ENCODE data around the gene UBA6. TPM values are rescaled to one million over a fixed set of nuclear protein-coding genes. Genes with fewer than 3 reads are reported as not detected.

Gene UBA6
- polyA plus RNA-seq, 2 of the 4 experiments (the other 2 are of a cell fraction), result 33.9 to 84.6 TPM

DNA sequence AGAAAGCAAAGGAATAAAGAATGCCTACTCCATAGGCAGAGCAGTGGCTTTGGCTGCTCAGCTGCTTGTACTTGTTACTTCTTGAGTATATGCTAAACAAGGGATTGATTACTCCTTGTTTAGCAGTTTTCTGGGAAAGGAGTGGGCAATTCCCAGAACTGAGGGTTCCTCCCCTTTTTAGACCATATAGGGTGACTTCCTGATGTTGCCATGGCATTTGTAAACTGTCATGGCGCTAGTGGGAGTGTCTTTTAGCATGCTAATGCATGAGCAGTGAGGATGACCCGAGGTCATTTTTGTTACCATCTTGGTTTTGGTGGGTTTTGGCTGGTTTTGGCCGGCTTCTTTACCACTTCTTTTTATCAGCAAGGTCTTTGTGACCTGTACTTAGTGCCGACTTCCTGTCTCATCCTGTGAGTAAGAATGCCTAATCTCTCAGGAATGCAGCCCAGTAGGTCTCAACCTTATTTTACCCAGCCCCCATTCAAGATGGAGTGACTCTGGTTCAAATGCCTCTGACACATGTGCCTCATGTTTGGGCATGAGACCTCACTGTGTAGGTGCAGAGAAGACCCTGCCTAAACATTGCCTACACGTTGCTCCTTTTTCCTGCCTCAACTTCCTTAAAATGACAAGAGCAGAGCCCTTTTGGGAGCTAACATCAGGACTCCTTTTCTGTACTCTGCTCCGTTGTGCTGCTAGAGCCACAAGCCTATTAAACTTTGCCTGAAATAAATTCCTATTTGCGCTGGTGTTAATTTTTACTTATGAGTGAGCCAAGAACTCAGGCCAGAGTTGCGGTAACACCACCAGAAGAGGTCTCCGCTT lies 21.0 kb upstream of the UBA6 start (continued):
- TF ChIP-seq SMC3 (IDR thresholded peaks at IDR 0.05), result no peak

GRCh38 chr4:67721315-67721769 lies 20.4 kb upstream of the UBA6 start:
- H3K4me3 ChIP-seq, result no peak overlapping the region
- DNase-seq (ENCODE audit: low read depth in 1 of 2, low spot score in 1 of 2), result no peak
- no peaks in the 10 kb centered on the region for H3K9me3 ChIP-seq
- H3K4me1 ChIP-seq, result peaks cover 6% of the 10 kb centered on the region; the same call in 2 of the 3 replicates
- no peak for FAIRE-seq
- CTCF ChIA-PET, result interaction anchor here (1.3 kb wide), 1 partner anchor 25 kb away, joined by 3 read pairs; no protein-coding TSS in a partner anchor
- 98% methylated on average over 3 of the region's 3 CpGs for WGBS (ENCODE audit: missing lambda C conversion rate)
- POLR2A ChIA-PET, result no interaction called here
- 0 out of 3 replicates have a peak overlapping the region, but pooled peaks have one; percentile 10 for H3K4me2 ChIP-seq
- peak overlapping the region in 1 of 2 experiments; percentile 52; a peak in 1 of 6 replicates for H3K27ac ChIP-seq
- no peak for TF ChIP-seq FOXS1 (CRISPR knock-in tag; IDR thresholded peaks at IDR 0.05)
- TF ChIP-seq HOXA7 (CRISPR knock-in tag; IDR thresholded peaks at IDR 0.05), result no peak
- TF ChIP-seq, protein P1, sequence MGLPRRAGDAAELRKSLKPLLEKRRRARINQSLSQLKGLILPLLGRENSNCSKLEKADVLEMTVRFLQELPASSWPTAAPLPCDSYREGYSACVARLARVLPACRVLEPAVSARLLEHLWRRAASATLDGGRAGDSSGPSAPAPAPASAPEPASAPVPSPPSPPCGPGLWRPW (IDR thresholded peaks at IDR 0.05), result no peak
- no peak for TF ChIP-seq EHF (CRISPR knock-in tag; IDR thresholded peaks at IDR 0.05)
- TF ChIP-seq NPAS2 (CRISPR knock-in tag; IDR thresholded peaks at IDR 0.05; ENCODE audit: borderline replicate concordance), result no peak
- TF ChIP-seq MYC (IDR thresholded peaks at IDR 0.05; ENCODE audit: borderline replicate concordance, low read length), result no peak
- no peak for TF ChIP-seq RFX5 (IDR thresholded peaks at IDR 0.05)
- no peak for ATAC-seq

- ATAC-seq (no peak), FAIRE-seq (no peak), DNase-seq (ENCODE audit: low read depth in 1 of 2, low spot score in 1 of 2) (no peak)
- ChIA-PET POLR2A (no interaction called here), CTCF (no interaction called here)
- TF ChIP-seq CHD2 (IDR thresholded peaks at IDR 0.05; ENCODE audit: low read length, partially characterized antibody) (no peak), CEBPB (IDR thresholded peaks at IDR 0.05) (no peak), JUN (IDR thresholded peaks at IDR 0.05) (no peak), KDM5A (IDR thresholded peaks at IDR 0.05) (no peak), RAD21 (conservative IDR thresholded peaks at IDR 0.05 in 1 of 2, IDR thresholded peaks at IDR 0.05 in 1 of 2) (no peak), ZC3H11A (IDR thresholded peaks at IDR 0.05) (no peak), MAZ (IDR thresholded peaks at IDR 0.05; ENCODE audit: borderline replicate concordance, low read depth, low read length) (no peak), HEYL (CRISPR knock-in tag; IDR thresholded peaks at IDR 0.05) (no peak), NR3C1 (IDR thresholded peaks at IDR 0.05) (no peak), NPAS2 (CRISPR knock-in tag; IDR thresholded peaks at IDR 0.05; ENCODE audit: borderline replicate concordance) (no peak), FOSL2 (IDR thresholded peaks at IDR 0.05) (no peak), FOSL2 (CRISPR knock-in tag; IDR thresholded peaks at IDR 0.05) (no peak), BHLHE40 (IDR thresholded peaks at IDR 0.05; ENCODE audit: low read depth, low read length) (no peak), CTCF (IDR thresholded peaks at IDR 0.05) (no peak), CHD4 (IDR thresholded peaks at IDR 0.05; ENCODE audit: borderline replicate concordance) (no peak), RNF2 (IDR thresholded peaks at IDR 0.05; ENCODE audit: borderline replicate concordance, low read depth) (no peak), ELK1 (IDR thresholded peaks at IDR 0.05; ENCODE audit: low read depth, low read length) (no peak), HOXB13 (CRISPR knock-in tag; IDR thresholded peaks at IDR 0.05; ENCODE audit: low read depth) (no peak)
- TF ChIP-seq, protein P2, sequence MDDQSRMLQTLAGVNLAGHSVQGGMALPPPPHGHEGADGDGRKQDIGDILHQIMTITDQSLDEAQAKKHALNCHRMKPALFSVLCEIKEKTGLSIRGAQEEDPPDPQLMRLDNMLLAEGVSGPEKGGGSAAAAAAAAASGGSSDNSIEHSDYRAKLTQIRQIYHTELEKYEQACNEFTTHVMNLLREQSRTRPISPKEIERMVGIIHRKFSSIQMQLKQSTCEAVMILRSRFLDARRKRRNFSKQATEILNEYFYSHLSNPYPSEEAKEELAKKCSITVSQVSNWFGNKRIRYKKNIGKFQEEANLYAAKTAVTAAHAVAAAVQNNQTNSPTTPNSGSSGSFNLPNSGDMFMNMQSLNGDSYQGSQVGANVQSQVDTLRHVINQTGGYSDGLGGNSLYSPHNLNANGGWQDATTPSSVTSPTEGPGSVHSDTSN (IDR thresholded peaks at IDR 0.05), result no peak
- H3K4me1 ChIP-seq, result peaks cover 6% of the 10 kb centered on the region; the same call in 2 of the 3 replicates
- H3K27ac ChIP-seq, result no peak overlapping the region
- WGBS (ENCODE audit: missing lambda C conversion rate), result 82% methylated on average over 3 of the region's 3 CpGs
- H3K4me2 ChIP-seq, result no peak overlapping the region
- no peaks in the 10 kb centered on the region for H3K9me3 ChIP-seq
- H3K4me3 ChIP-seq, result no peak overlapping the region
Measured at GRCh38 chr4:67719953-67720617, 19.1 kb upstream of the UBA6 start.
